UCSD-AML1 (cell line): ENCODE results near the gene PTH2R.
A peak's percentile ranks its signal among the peaks of the same experiment; 100 is the strongest.
"Not testable (repeated sequence)": the region's sequence is repeated elsewhere in the genome, so short reads cannot be mapped to it uniquely, and the experiment has no call there.

Experiments used
- DNase-seq: peaks from one replicate; lab custom pipeline; 2025; ENCODE audit not compliant: unreplicated experiment; lab: John Stamatoyannopoulos, UW

The PTH2R gene

GRCh38 chr2:208482453-208483015, 75.9 kb downstream of the PTH2R start:
- DNase-seq: peak; percentile 13

GRCh38 chr2:208485390-208485789, 78.8 kb downstream of the PTH2R start:
- no peak for DNase-seq

- DNase-seq: no peak
These were observed 82.3 kb downstream of the PTH2R start for GRCh38 chr2:208488686-208489564.

GRCh38 chr2:208489687-208490086, 83.1 kb downstream of the PTH2R start:
- no peak for DNase-seq

GRCh38 chr2:208490492-208490891, 83.9 kb downstream of the PTH2R start:
- no peak for DNase-seq

GRCh38 chr2:208491641-208492040, 85.0 kb downstream of the PTH2R start:
- DNase-seq: no peak

GRCh38 chr2:208492069-208492468, 85.5 kb downstream of the PTH2R start:
- DNase-seq: no peak

- DNase-seq: no peak
These were observed 86.6 kb downstream of the PTH2R start for GRCh38 chr2:208493186-208493585.

- DNase-seq: no peak
These were observed 89.5 kb downstream of the PTH2R start for GRCh38 chr2:208496129-208496528.

- DNase-seq: no peak
These were observed 94.6 kb downstream of the PTH2R start for GRCh38 chr2:208501206-208501605.

- DNase-seq: no peak
These were observed 95.7 kb downstream of the PTH2R start for GRCh38 chr2:208502288-208502687.

GRCh38 chr2:208505365-208505764, 98.8 kb downstream of the PTH2R start:
- not testable (repeated sequence) for DNase-seq

GRCh38 chr2:208509586-208509985, 103.0 kb downstream of the PTH2R start:
- DNase-seq: no peak

- DNase-seq: no peak
These were observed 104.4 kb downstream of the PTH2R start for GRCh38 chr2:208511016-208511415.

- no peak for DNase-seq
These were observed 105.0 kb downstream of the PTH2R start for GRCh38 chr2:208511573-208511972.

GRCh38 chr2:208515099-208515498, 108.5 kb downstream of the PTH2R start:
- no peak for DNase-seq

GRCh38 chr2:208523069-208523468, 116.5 kb downstream of the PTH2R start:
- DNase-seq: not testable (repeated sequence)

GRCh38 chr2:208525165-208525564, 118.6 kb downstream of the PTH2R start:
- DNase-seq: not testable (repeated sequence)

GRCh38 chr2:208529796-208530195, 123.2 kb downstream of the PTH2R start:
- DNase-seq: no peak

- DNase-seq: no peak
These were observed 124.8 kb downstream of the PTH2R start for GRCh38 chr2:208531361-208531760.

GRCh38 chr2:208535578-208535977, 129.0 kb downstream of the PTH2R start:
- not testable (repeated sequence) for DNase-seq

- no peak for DNase-seq
These were observed 134.9 kb downstream of the PTH2R start for GRCh38 chr2:208541461-208541988.
